HEK293 (cell line): ENCODE measurements around the gene LRRC27.

ENCODE experiments used
- CTCF ChIA-PET: fragments of 350-600 bp; formaldehyde crosslinking; extraction: SDS; loops from one replicate; lab custom pipeline; 2021; ENCODE audit warnings: antibody characterized with exemption; lab: Yijun Ruan, JAX
- POLR2A ChIA-PET: fragments of 300-600 bp; formaldehyde crosslinking; extraction: SDS; loops from one replicate; lab custom pipeline; 2020; ENCODE audit warnings: antibody characterized with exemption, inconsistent platforms; lab: Yijun Ruan, JAX
- H3K27ac ChIP-seq: fragments of 200-500 bp; sonication (Bioruptor generic); 2 replicates; pipeline ENCODE4 v1.5.1; 2014; ENCODE audit warnings: low read depth, low read length, control low read depth, inconsistent platforms; ENCODE audit errors: extremely low read depth
- H3K36me3 ChIP-seq, 2 experiments: fragments of 200-500 bp in 1 of 2; sonication (Bioruptor generic) in 1 of 2; 1 replicate in 1 of 2; 2 replicates in 1 of 2; pipeline ENCODE4 v1.5.1; 2014 to 2017; ENCODE audit warnings: inconsistent platforms in 2 of 2, low read length in 2 of 2; ENCODE audit not compliant: control insufficient read depth in 2 of 2, insufficient read depth in 1 of 2
- H3K4me1 ChIP-seq: fragments of 200-500 bp; sonication (Bioruptor generic); 2 replicates; pipeline ENCODE4 v1.5.1; 2014; ENCODE audit warnings: mild to moderate bottlenecking, low read length, inconsistent platforms; ENCODE audit not compliant: control insufficient read depth, insufficient read depth
- H3K4me3 ChIP-seq: 2 replicates; pipeline ENCODE4 v1.5.1; 2011; ENCODE audit warnings: low read depth, mild to moderate bottlenecking, control low read depth, low read length, moderate library complexity
- H3K9me3 ChIP-seq: fragments of 200-500 bp; sonication (Bioruptor generic); 2 replicates; pipeline ENCODE4 v1.5.1; 2014; ENCODE audit warnings: low read depth, low read length, inconsistent platforms; ENCODE audit not compliant: control insufficient read depth, insufficient read depth
- KLF10 ChIP-seq: fragments of 450-650 bp; IDR thresholded peaks from 2 replicates; pipeline ENCODE4 v1.5.1; 2018; ENCODE audit warnings: missing biosample characterization, mild to moderate bottlenecking, missing genetic modification characterization
- KLF7 ChIP-seq: fragments of 450-650 bp; formaldehyde crosslinking; IDR thresholded peaks from 2 replicates; pipeline ENCODE4 v1.5.1; 2016; ENCODE audit warnings: missing biosample characterization, missing genetic modification characterization, borderline replicate concordance
- SP2 ChIP-seq: fragments of 450-650 bp; formaldehyde crosslinking; IDR thresholded peaks from 2 replicates; pipeline ENCODE4 v1.5.1; 2016; ENCODE audit warnings: missing biosample characterization, missing genetic modification characterization
- ZBTB26 ChIP-seq: fragments of 450-650 bp; formaldehyde crosslinking; optimal IDR thresholded peaks from 2 replicates; pipeline ENCODE3; 2016; ENCODE audit warnings: missing biosample characterization, mild to moderate bottlenecking, missing genetic modification characterization
- ZBTB44 ChIP-seq: fragments of 450-650 bp; IDR thresholded peaks from 2 replicates; pipeline ENCODE4 v1.5.1; 2018; ENCODE audit warnings: missing biosample characterization, mild to moderate bottlenecking, missing genetic modification characterization
- ZFHX2 ChIP-seq: fragments of 450-650 bp; formaldehyde crosslinking; conservative IDR thresholded peaks from 2 replicates; pipeline ENCODE4 v1.5.1; 2016; ENCODE audit warnings: missing biosample characterization, missing genetic modification characterization
- ZFP41 ChIP-seq: fragments of 450-650 bp; formaldehyde crosslinking; IDR thresholded peaks from 2 replicates; pipeline ENCODE4 v1.5.1; 2016; ENCODE audit warnings: missing biosample characterization, missing genetic modification characterization, borderline replicate concordance
- ZNF121 ChIP-seq: fragments of 450-650 bp; formaldehyde crosslinking; IDR thresholded peaks from 2 replicates; pipeline ENCODE4 v1.5.1; 2016; ENCODE audit warnings: missing biosample characterization, missing genetic modification characterization
- ZNF174 ChIP-seq: fragments of 450-650 bp; formaldehyde crosslinking; IDR thresholded peaks from 2 replicates; pipeline ENCODE4 v1.5.0; 2017; ENCODE audit warnings: missing biosample characterization, mild to moderate bottlenecking, missing genetic modification characterization
- ZNF202 ChIP-seq: fragments of 450-650 bp; formaldehyde crosslinking; IDR thresholded peaks from 2 replicates; pipeline ENCODE4 v1.5.1; 2016; ENCODE audit warnings: missing biosample characterization, missing genetic modification characterization, borderline replicate concordance
- ZNF324 ChIP-seq: fragments of 450-650 bp; formaldehyde crosslinking; IDR thresholded peaks from 2 replicates; pipeline ENCODE4 v1.5.1; 2016; ENCODE audit warnings: missing biosample characterization, missing genetic modification characterization
- ZNF341 ChIP-seq: fragments of 450-650 bp; formaldehyde crosslinking; IDR thresholded peaks from 2 replicates; pipeline ENCODE4; 2016; ENCODE audit warnings: low read depth, missing biosample characterization, missing genetic modification characterization
- ZNF366 ChIP-seq: fragments of 450-650 bp; formaldehyde crosslinking; conservative IDR thresholded peaks from 2 replicates; pipeline ENCODE4 v1.5.1; 2016; ENCODE audit warnings: missing biosample characterization, missing genetic modification characterization
- ZNF585B ChIP-seq: fragments of 450-650 bp; formaldehyde crosslinking; IDR thresholded peaks from 2 replicates; pipeline ENCODE4 v1.5.1; 2016; ENCODE audit warnings: missing biosample characterization, missing genetic modification characterization
- ZNF701 ChIP-seq: fragments of 450-650 bp; formaldehyde crosslinking; IDR thresholded peaks from 2 replicates; pipeline ENCODE4 v1.5.1; 2016; ENCODE audit warnings: missing biosample characterization, missing genetic modification characterization
- ZNF704 ChIP-seq: fragments of 450-650 bp; formaldehyde crosslinking; IDR thresholded peaks from 2 replicates; pipeline ENCODE4 v1.5.1; 2016; ENCODE audit warnings: missing biosample characterization, missing genetic modification characterization
- ZNF791 ChIP-seq: fragments of 450-650 bp; formaldehyde crosslinking; IDR thresholded peaks from 2 replicates; pipeline ENCODE4 v1.5.1; 2016; ENCODE audit warnings: missing biosample characterization, missing genetic modification characterization
- TF ChIP-seq, protein P1 (sequence below): fragments of 450-650 bp; formaldehyde crosslinking; IDR thresholded peaks from 2 replicates; pipeline ENCODE4 v1.5.1; 2016; ENCODE audit warnings: missing biosample characterization, missing genetic modification characterization
- TF ChIP-seq, protein P2 (sequence below): fragments of 450-650 bp; formaldehyde crosslinking; IDR thresholded peaks from 2 replicates; pipeline ENCODE4 v1.5.1; 2016; ENCODE audit warnings: missing biosample characterization, missing genetic modification characterization, borderline replicate concordance
- TF ChIP-seq, protein P3 (sequence below): fragments of 450-650 bp; formaldehyde crosslinking; IDR thresholded peaks from 2 replicates; pipeline ENCODE4 v1.5.1; 2016; ENCODE audit warnings: missing biosample characterization, missing genetic modification characterization

The LRRC27 gene

GRCh38 chr10:132361581-132362101 is 29.6 kb downstream of the LRRC27 start:
- POLR2A ChIA-PET: no interaction called here

GRCh38 chr10:132362151-132362611 is 30.2 kb downstream of the LRRC27 start:
- CTCF ChIA-PET: interaction anchor here (0.5 to 1.0 kb wide), 2 partner anchors 91 to 147 kb away, joined by 3 to 4 read pairs; no protein-coding TSS in a partner anchor
- H3K36me3 ChIP-seq: peaks cover 0 to 8% of the 10 kb centered on the region in 2 experiments; a peak in 1 of 3 replicates
- TF ChIP-seq, protein P1, sequence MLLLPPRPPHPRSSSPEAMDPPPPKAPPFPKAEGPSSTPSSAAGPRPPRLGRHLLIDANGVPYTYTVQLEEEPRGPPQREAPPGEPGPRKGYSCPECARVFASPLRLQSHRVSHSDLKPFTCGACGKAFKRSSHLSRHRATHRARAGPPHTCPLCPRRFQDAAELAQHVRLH (tag by site-specific recombination): no peak
- TF ChIP-seq, protein P2, sequence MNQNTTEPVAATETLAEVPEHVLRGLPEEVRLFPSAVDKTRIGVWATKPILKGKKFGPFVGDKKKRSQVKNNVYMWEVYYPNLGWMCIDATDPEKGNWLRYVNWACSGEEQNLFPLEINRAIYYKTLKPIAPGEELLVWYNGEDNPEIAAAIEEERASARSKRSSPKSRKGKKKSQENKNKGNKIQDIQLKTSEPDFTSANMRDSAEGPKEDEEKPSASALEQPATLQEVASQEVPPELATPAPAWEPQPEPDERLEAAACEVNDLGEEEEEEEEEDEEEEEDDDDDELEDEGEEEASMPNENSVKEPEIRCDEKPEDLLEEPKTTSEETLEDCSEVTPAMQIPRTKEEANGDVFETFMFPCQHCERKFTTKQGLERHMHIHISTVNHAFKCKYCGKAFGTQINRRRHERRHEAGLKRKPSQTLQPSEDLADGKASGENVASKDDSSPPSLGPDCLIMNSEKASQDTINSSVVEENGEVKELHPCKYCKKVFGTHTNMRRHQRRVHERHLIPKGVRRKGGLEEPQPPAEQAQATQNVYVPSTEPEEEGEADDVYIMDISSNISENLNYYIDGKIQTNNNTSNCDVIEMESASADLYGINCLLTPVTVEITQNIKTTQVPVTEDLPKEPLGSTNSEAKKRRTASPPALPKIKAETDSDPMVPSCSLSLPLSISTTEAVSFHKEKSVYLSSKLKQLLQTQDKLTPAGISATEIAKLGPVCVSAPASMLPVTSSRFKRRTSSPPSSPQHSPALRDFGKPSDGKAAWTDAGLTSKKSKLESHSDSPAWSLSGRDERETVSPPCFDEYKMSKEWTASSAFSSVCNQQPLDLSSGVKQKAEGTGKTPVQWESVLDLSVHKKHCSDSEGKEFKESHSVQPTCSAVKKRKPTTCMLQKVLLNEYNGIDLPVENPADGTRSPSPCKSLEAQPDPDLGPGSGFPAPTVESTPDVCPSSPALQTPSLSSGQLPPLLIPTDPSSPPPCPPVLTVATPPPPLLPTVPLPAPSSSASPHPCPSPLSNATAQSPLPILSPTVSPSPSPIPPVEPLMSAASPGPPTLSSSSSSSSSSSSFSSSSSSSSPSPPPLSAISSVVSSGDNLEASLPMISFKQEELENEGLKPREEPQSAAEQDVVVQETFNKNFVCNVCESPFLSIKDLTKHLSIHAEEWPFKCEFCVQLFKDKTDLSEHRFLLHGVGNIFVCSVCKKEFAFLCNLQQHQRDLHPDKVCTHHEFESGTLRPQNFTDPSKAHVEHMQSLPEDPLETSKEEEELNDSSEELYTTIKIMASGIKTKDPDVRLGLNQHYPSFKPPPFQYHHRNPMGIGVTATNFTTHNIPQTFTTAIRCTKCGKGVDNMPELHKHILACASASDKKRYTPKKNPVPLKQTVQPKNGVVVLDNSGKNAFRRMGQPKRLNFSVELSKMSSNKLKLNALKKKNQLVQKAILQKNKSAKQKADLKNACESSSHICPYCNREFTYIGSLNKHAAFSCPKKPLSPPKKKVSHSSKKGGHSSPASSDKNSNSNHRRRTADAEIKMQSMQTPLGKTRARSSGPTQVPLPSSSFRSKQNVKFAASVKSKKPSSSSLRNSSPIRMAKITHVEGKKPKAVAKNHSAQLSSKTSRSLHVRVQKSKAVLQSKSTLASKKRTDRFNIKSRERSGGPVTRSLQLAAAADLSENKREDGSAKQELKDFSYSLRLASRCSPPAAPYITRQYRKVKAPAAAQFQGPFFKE: no peak
- no peak for TF ChIP-seq ZNF121 (tag by site-specific recombination)
- TF ChIP-seq ZFHX2 (tag by site-specific recombination): no peak
- no peak for TF ChIP-seq ZNF202 (tag by site-specific recombination)
- TF ChIP-seq ZBTB44 (tag by site-specific recombination): no peak
- TF ChIP-seq ZNF701 (tag by site-specific recombination): no peak
- no peak for TF ChIP-seq ZNF174 (tag by site-specific recombination)
- no peak for TF ChIP-seq SP2 (tag by site-specific recombination)
- TF ChIP-seq ZNF366: no peak
- no peak for TF ChIP-seq ZNF585B (tag by site-specific recombination)
- TF ChIP-seq ZNF704 (tag by site-specific recombination): no peak
- TF ChIP-seq ZBTB26 (tag by site-specific recombination): no peak
- TF ChIP-seq ZFP41: no peak
- TF ChIP-seq ZNF341: no peak
- no peak for TF ChIP-seq KLF7 (tag by site-specific recombination)
- TF ChIP-seq, all 188 proteins: peak for 0
- no peak overlapping the region for H3K27ac ChIP-seq
- no peaks in the 10 kb centered on the region for H3K9me3 ChIP-seq
- no peaks in the 10 kb centered on the region for H3K4me1 ChIP-seq
- H3K4me3 ChIP-seq: no peak overlapping the region
- POLR2A ChIA-PET: no interaction called here

More at GRCh38 chr10:132361581-132362101, 29.6 kb downstream of the LRRC27 start:
- TF ChIP-seq, protein P3, sequence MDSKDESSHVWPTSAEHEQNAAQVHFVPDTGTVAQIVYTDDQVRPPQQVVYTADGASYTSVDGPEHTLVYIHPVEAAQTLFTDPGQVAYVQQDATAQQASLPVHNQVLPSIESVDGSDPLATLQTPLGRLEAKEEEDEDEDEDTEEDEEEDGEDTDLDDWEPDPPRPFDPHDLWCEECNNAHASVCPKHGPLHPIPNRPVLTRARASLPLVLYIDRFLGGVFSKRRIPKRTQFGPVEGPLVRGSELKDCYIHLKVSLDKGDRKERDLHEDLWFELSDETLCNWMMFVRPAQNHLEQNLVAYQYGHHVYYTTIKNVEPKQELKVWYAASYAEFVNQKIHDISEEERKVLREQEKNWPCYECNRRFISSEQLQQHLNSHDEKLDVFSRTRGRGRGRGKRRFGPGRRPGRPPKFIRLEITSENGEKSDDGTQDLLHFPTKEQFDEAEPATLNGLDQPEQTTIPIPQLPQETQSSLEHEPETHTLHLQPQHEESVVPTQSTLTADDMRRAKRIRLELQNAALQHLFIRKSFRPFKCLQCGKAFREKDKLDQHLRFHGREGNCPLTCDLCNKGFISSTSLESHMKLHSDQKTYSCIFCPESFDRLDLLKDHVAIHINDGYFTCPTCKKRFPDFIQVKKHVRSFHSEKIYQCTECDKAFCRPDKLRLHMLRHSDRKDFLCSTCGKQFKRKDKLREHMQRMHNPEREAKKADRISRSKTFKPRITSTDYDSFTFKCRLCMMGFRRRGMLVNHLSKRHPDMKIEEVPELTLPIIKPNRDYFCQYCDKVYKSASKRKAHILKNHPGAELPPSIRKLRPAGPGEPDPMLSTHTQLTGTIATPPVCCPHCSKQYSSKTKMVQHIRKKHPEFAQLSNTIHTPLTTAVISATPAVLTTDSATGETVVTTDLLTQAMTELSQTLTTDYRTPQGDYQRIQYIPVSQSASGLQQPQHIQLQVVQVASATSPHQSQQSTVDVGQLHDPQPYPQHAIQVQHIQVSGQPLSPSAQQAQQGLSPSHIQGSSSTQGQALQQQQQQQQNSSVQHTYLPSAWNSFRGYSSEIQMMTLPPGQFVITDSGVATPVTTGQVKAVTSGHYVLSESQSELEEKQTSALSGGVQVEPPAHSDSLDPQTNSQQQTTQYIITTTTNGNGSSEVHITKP (tag by site-specific recombination): no peak
- TF ChIP-seq ZNF791 (no peak), ZNF324 (tag by site-specific recombination) (no peak), KLF10 (tag by site-specific recombination) (no peak)
- CTCF ChIA-PET: interaction anchor here (0.5 to 2.1 kb wide), 9 partner anchors 11 to 311 kb away, joined by 3 to 15 read pairs (median 4); no protein-coding TSS in a partner anchor
- no peak overlapping the region for H3K27ac ChIP-seq
- no peaks in the 10 kb centered on the region for H3K9me3 ChIP-seq
- H3K4me3 ChIP-seq: no peak overlapping the region
- H3K36me3 ChIP-seq: peaks cover 0 to 8% of the 10 kb centered on the region in 2 experiments; a peak in 1 of 3 replicates
- H3K4me1 ChIP-seq: no peaks in the 10 kb centered on the region
